Progenitor cell of endocrine pancreas (in vitro differentiated cells): ENCODE measurements around the gene PALLD. TPM values are rescaled to one million over a fixed set of nuclear protein-coding genes. Genes with fewer than 3 reads are reported as not detected.

Experiments used
- DNase-seq: peaks from one replicate; pipeline ENCODE4 v3.0.0; 2021; ENCODE audit warnings: low spot score; ENCODE audit not compliant: unreplicated experiment
- H3K27ac Mint-ChIP-seq: 2 replicates; pipeline ENCODE4 v1.8.0; 2021; ENCODE audit warnings: mild to moderate bottlenecking, moderate library complexity, mixed read lengths
- H3K27me3 Mint-ChIP-seq: 2 replicates; pipeline ENCODE4 v1.8.0; 2021; ENCODE audit warnings: mixed read lengths
- H3K36me3 Mint-ChIP-seq: 2 replicates; pipeline ENCODE4 v1.8.0; 2022; ENCODE audit warnings: mixed read lengths; ENCODE audit not compliant: insufficient read depth
- H3K4me1 Mint-ChIP-seq: 2 replicates; pipeline ENCODE4 v1.8.0; 2021; ENCODE audit warnings: low read depth, mixed read lengths
- H3K4me3 Mint-ChIP-seq: 2 replicates; pipeline ENCODE4 v1.8.0; 2021; ENCODE audit warnings: low read depth, mild to moderate bottlenecking, moderate library complexity, mixed read lengths
- H3K9me3 Mint-ChIP-seq: 2 replicates; pipeline ENCODE4 v1.8.0; 2021; ENCODE audit warnings: low read depth, mixed read lengths
- total RNA-seq: library from RNA; stranded (reverse); gene quantifications from 2 replicates; pipeline ENCODE4 v1.2.1, GENCODE V29; 2021
- TF ChIP-seq, protein P1 (sequence below): fragments of 200-600 bp; sonication (generic); IDR thresholded peaks from one replicate; pipeline ENCODE4 v1.5.0; 2021; ENCODE audit warnings: antibody characterized with exemption, mild to moderate bottlenecking; ENCODE audit not compliant: unreplicated experiment

The PALLD gene
- total RNA-seq, 1 donor from 2014 or later: 43.2 TPM

DNA sequence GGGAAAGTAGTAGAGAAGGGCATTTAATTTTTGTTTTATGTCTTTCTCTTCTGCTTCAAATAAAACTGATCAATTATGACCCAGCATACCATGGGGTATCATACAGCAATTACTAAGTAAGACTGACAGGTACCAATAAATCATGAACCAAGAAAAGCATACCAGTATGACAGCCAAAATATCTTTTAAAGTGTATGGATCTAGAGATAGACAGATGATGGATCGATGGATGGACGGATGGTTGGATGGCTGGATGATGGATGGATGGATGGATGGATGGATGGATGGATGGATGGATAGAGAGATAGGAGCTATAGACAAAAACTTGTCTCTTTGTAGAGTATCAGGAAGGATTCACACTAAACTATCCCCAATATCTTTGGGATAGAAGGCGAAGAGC lies 18.0 kb upstream of the PALLD start:
- DNase-seq: no peak
- TF ChIP-seq, protein P1, sequence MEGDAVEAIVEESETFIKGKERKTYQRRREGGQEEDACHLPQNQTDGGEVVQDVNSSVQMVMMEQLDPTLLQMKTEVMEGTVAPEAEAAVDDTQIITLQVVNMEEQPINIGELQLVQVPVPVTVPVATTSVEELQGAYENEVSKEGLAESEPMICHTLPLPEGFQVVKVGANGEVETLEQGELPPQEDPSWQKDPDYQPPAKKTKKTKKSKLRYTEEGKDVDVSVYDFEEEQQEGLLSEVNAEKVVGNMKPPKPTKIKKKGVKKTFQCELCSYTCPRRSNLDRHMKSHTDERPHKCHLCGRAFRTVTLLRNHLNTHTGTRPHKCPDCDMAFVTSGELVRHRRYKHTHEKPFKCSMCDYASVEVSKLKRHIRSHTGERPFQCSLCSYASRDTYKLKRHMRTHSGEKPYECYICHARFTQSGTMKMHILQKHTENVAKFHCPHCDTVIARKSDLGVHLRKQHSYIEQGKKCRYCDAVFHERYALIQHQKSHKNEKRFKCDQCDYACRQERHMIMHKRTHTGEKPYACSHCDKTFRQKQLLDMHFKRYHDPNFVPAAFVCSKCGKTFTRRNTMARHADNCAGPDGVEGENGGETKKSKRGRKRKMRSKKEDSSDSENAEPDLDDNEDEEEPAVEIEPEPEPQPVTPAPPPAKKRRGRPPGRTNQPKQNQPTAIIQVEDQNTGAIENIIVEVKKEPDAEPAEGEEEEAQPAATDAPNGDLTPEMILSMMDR: no peak
- Mint-ChIP-seq H3K9me3 (no peaks in the 10 kb centered on the region), H3K36me3 (no peaks in the 10 kb centered on the region), H3K27me3 (peaks cover 43% of the 10 kb centered on the region), H3K4me3 (peak overlapping the region; percentile 22), H3K27ac (no peak overlapping the region), H3K4me1 (peaks cover 5% of the 10 kb centered on the region)

DNA sequence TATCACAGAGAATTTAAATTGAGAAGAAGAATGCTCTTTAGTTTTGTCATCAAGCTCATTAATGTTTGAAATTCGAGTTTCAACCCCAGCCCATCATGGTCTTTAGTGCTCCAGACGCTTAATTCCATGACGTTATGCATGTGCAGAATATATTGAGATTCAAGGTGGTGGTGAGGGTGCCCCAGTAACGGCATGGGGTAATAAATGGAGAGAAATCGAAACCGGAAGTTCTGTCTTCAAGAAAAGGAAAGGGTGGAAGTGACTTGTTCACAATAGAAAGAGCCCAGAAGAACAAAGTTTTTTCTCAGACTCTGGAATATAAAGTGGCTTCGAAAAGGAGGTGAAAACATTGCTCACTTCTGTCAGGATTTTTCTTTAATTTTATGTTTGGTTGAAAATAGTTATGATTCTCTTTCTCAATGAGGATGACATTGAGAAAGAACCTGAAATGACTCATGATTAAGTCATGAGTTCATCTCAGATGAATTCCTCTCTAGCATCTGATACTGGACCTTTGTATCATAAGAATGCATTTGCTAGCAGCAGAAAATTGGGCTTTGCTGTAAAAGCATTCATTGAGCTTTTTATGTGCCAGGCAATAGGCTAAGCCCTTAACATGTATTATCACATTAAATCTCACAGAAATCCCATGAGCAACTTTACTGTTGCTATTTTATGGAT lies 15.8 kb upstream of the PALLD start:
- H3K9me3 Mint-ChIP-seq: no peaks in the 10 kb centered on the region
- TF ChIP-seq, protein P1: no peak
- no peak for DNase-seq
- peaks cover 5% of the 10 kb centered on the region for H3K4me1 Mint-ChIP-seq
- H3K36me3 Mint-ChIP-seq: no peaks in the 10 kb centered on the region
- H3K4me3 Mint-ChIP-seq: peak overlapping the region; percentile 95
- peak overlapping the region; percentile 94 for H3K27ac Mint-ChIP-seq
- H3K27me3 Mint-ChIP-seq: peaks cover 50% of the 10 kb centered on the region

GRCh38 chr4:168483811-168484210 lies 13.0 kb upstream of the PALLD start:
- H3K27ac Mint-ChIP-seq: no peak overlapping the region

DNA sequence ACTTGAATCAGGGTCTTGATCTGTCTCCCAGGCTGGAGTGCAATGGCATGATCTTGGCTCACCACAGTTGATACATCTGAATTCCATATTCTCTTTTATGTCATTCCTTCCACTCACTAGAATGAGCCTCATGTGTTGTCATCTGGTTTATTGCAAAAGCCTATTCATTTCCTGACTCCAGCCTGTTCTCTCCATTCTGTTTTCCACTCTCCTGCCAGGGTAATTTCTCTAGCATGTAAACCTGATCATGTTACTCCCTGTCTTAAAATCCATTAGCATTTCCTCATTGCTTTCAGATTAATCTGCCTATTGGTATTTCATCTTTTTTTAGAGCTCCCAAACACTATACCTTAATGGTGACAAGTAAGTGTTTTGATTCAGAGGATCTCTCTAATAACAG lies 12.2 kb upstream of the PALLD start:
- peaks cover 36% of the 10 kb centered on the region for H3K27me3 Mint-ChIP-seq
- peaks cover 5% of the 10 kb centered on the region for H3K4me1 Mint-ChIP-seq
- no peak for DNase-seq
- no peak overlapping the region for H3K27ac Mint-ChIP-seq
- H3K4me3 Mint-ChIP-seq: no peak overlapping the region
- no peaks in the 10 kb centered on the region for H3K9me3 Mint-ChIP-seq
- TF ChIP-seq, protein P1: no peak
- no peaks in the 10 kb centered on the region for H3K36me3 Mint-ChIP-seq

More at GRCh38 chr4:168483811-168484210, 13.0 kb upstream of the PALLD start:
- TF ChIP-seq, protein P1: no peak
- H3K27me3 Mint-ChIP-seq: peaks cover 41% of the 10 kb centered on the region
- no peak for DNase-seq
- H3K4me1 Mint-ChIP-seq: peaks cover 5% of the 10 kb centered on the region
- H3K36me3 Mint-ChIP-seq: no peaks in the 10 kb centered on the region
- no peaks in the 10 kb centered on the region for H3K9me3 Mint-ChIP-seq
- no peak overlapping the region for H3K4me3 Mint-ChIP-seq

DNA sequence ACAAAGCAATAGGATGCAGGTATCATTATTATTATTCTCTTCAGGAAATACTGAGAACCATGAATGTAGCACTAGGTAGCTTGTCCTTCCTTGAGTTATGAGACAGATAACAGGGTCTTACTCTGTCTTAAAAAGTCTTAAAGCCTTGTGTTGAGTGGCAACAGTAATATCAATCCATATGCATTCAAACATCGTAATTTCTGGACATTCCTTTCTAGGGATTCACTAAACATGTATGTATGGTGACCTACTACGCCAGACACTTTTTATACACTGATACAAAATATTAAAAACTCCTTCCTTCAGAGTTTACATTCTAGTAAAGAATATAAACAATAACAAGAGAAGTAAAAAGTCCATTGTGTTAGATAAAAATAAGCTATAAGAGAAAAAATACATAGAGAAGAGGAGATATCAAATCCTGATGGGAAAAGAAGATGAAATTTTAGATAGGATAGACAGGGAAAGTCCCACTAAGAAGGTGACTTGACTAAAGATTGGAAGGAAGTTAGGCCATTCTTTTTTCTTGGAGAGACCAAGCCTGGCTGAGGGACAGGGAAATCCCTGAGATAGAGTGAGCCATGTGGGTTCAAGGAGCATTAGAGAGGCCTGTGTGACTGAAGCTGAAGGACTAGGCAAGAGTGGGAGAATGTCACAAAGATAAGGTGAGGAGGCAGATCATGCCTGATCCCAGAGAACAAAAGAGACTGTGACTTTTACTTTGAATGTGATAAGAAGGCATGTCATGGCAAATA lies 11.5 kb upstream of the PALLD start:
- peaks cover 5% of the 10 kb centered on the region for H3K4me1 Mint-ChIP-seq
- no peak overlapping the region for H3K27ac Mint-ChIP-seq
- H3K27me3 Mint-ChIP-seq: peaks cover 34% of the 10 kb centered on the region
- H3K36me3 Mint-ChIP-seq: no peaks in the 10 kb centered on the region
- H3K4me3 Mint-ChIP-seq: no peak overlapping the region
- DNase-seq: no peak
- TF ChIP-seq, protein P1: no peak
- no peaks in the 10 kb centered on the region for H3K9me3 Mint-ChIP-seq
